Glutamatergic neuron (in vitro differentiated cells): Measurements from ENCODE around the gene BABAM2. TPM values are rescaled to one million over a fixed set of nuclear protein-coding genes. Genes with fewer than 3 reads are reported as not detected.

Source experiments
- DNase-seq: peaks from one replicate; pipeline ENCODE4 v3.0.0; 2022
- H3K27ac Mint-ChIP-seq: one replicate; pipeline ENCODE4 v1.8.0; 2020; ENCODE audit warnings: mild to moderate bottlenecking, mixed read lengths, inconsistent platforms; ENCODE audit not compliant: unreplicated experiment
- H3K27me3 Mint-ChIP-seq: one replicate; pipeline ENCODE4 v1.8.0; 2020; ENCODE audit warnings: mild to moderate bottlenecking, moderate library complexity, mixed read lengths, inconsistent platforms; ENCODE audit not compliant: unreplicated experiment
- H3K36me3 Mint-ChIP-seq: one replicate; pipeline ENCODE4 v1.8.0; 2020; ENCODE audit warnings: mild to moderate bottlenecking, mixed read lengths, inconsistent platforms; ENCODE audit not compliant: unreplicated experiment
- H3K4me1 Mint-ChIP-seq: one replicate; pipeline ENCODE4 v1.8.0; 2020; ENCODE audit warnings: mild to moderate bottlenecking, low read depth, mixed read lengths, inconsistent platforms; ENCODE audit not compliant: unreplicated experiment
- H3K4me3 Mint-ChIP-seq: one replicate; pipeline ENCODE4 v1.8.0; 2020; ENCODE audit warnings: mild to moderate bottlenecking, mixed read lengths, inconsistent platforms; ENCODE audit not compliant: unreplicated experiment
- H3K9me3 Mint-ChIP-seq: one replicate; pipeline ENCODE4 v1.8.0; 2020; ENCODE audit warnings: mild to moderate bottlenecking, moderate library complexity, mixed read lengths, inconsistent platforms; ENCODE audit not compliant: unreplicated experiment
- total RNA-seq: library from RNA; stranded (reverse); fragmentation: NEBNext Ultra II Directional; extraction: Animal tissue kit (Norgen Biotek cat#: 25700); gene quantifications from one replicate; pipeline ENCODE4 v1.2.1, GENCODE V29; 2021; ENCODE audit not compliant: unreplicated experiment
- TF ChIP-seq, protein P1 (sequence below): fragments of 200-600 bp; sonication (generic); IDR thresholded peaks from one replicate; pipeline ENCODE4 v1.5.0; 2021; ENCODE audit not compliant: partially characterized antibody, unreplicated experiment

The BABAM2 gene
- total RNA-seq, 1 donor from 2014 or later, result 29.9 TPM

- H3K27me3 Mint-ChIP-seq, result no peaks in the 10 kb centered on the region
- H3K27ac Mint-ChIP-seq, result no peak overlapping the region
- H3K4me1 Mint-ChIP-seq, result no peaks in the 10 kb centered on the region
- H3K9me3 Mint-ChIP-seq, result no peaks in the 10 kb centered on the region
- H3K36me3 Mint-ChIP-seq, result no peaks in the 10 kb centered on the region
- DNase-seq, result no peak
- TF ChIP-seq, protein P1, sequence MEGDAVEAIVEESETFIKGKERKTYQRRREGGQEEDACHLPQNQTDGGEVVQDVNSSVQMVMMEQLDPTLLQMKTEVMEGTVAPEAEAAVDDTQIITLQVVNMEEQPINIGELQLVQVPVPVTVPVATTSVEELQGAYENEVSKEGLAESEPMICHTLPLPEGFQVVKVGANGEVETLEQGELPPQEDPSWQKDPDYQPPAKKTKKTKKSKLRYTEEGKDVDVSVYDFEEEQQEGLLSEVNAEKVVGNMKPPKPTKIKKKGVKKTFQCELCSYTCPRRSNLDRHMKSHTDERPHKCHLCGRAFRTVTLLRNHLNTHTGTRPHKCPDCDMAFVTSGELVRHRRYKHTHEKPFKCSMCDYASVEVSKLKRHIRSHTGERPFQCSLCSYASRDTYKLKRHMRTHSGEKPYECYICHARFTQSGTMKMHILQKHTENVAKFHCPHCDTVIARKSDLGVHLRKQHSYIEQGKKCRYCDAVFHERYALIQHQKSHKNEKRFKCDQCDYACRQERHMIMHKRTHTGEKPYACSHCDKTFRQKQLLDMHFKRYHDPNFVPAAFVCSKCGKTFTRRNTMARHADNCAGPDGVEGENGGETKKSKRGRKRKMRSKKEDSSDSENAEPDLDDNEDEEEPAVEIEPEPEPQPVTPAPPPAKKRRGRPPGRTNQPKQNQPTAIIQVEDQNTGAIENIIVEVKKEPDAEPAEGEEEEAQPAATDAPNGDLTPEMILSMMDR, result no peak
- no peak overlapping the region for H3K4me3 Mint-ChIP-seq
These were observed 35.4 kb downstream of the BABAM2 start for GRCh38 chr2:27925766-27926472.

DNA sequence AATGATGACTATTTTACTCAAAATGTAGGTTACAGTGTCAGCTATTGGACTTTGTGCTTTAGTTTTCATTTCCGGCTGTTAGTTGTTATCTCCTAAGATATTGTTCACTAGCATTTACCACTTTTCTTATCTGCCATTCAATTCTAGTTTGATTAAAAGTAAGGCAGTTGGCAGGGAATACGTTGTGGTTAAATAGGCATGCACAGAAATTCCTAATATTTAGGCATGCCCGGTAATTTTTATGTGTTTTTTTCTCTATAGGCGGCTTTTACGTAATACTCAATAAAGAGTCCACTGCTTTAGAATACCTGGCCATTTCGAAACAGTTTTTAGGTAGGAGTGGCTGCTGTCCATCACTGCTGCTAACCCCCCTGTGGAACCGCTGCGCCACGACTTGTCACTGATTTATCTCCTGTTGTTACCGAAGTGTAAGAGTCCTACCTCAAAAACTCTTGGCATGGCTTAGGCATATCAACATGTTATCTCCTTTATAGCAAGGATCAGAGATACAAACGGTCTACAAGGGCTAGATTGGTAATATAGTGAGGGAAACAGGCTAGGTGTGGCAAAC lies 39.5 kb downstream of the BABAM2 start:
- H3K4me1 Mint-ChIP-seq, result no peaks in the 10 kb centered on the region
- H3K27ac Mint-ChIP-seq, result no peak overlapping the region
- H3K4me3 Mint-ChIP-seq, result no peak overlapping the region
- no peaks in the 10 kb centered on the region for H3K27me3 Mint-ChIP-seq
- TF ChIP-seq, protein P1, result no peak
- no peaks in the 10 kb centered on the region for H3K36me3 Mint-ChIP-seq
- no peak for DNase-seq
- H3K9me3 Mint-ChIP-seq, result no peaks in the 10 kb centered on the region

GRCh38 chr2:27931361-27931950 lies 40.9 kb downstream of the BABAM2 start:
- Mint-ChIP-seq H3K36me3 (no peaks in the 10 kb centered on the region), H3K27ac (no peak overlapping the region), H3K9me3 (no peaks in the 10 kb centered on the region), H3K4me3 (no peak overlapping the region), H3K4me1 (no peaks in the 10 kb centered on the region), H3K27me3 (no peaks in the 10 kb centered on the region)
- DNase-seq, result no peak
- TF ChIP-seq, protein P1, result no peak

- Mint-ChIP-seq H3K27me3 (no peaks in the 10 kb centered on the region), H3K4me3 (no peak overlapping the region), H3K27ac (no peak overlapping the region), H3K4me1 (no peaks in the 10 kb centered on the region), H3K9me3 (no peaks in the 10 kb centered on the region), H3K36me3 (no peaks in the 10 kb centered on the region)
- no peak for DNase-seq
- TF ChIP-seq, protein P1, result no peak
These were observed 41.9 kb downstream of the BABAM2 start for GRCh38 chr2:27932396-27932795.

DNA sequence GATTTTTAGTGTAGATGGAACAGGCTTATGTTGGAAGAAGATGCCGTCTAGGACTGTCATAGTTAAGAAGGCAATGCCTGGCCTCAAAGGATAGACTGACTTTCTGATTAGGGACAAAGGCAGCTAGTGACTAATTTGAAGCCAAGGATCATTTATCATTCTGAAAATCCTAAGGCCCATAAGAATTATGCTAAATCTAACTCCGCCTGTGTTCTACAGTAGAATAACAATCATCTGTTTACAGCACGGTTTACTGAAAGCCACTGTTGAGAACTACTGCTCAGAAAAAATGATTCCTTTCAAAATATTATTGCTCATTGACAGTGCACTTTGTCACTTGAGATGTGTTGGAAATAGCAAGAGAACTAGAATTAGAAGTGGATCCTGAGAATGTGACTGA lies 44.5 kb downstream of the BABAM2 start:
- no peak for DNase-seq
- Mint-ChIP-seq H3K36me3 (no peaks in the 10 kb centered on the region), H3K27ac (no peak overlapping the region), H3K27me3 (no peaks in the 10 kb centered on the region), H3K4me1 (no peaks in the 10 kb centered on the region), H3K4me3 (no peak overlapping the region), H3K9me3 (no peaks in the 10 kb centered on the region)
- TF ChIP-seq, protein P1, result no peak
